Heart left ventricle (tissue), 13 donors: ENCODE data around the gene TBX2.

ENCODE experiments used
- POLR2A ChIP-seq, 2 donors: fragments of 450-650 bp; IDR thresholded peaks; one replicate each; pipeline ENCODE4 v1.6.1; 2017; ENCODE audit warnings: antibody characterized with exemption in 2 of 2, mild to moderate bottlenecking in 2 of 2, moderate library complexity in 2 of 2
- TF ChIP-seq, protein P1 (sequence below), 12 donors: fragments of 200-600 bp; sonication (generic) in 4 of 12; IDR thresholded peaks; one replicate each; pipeline versions ENCODE4 v1.5.0 to v1.8.0; 2018 to 2022; ENCODE audit warnings: antibody characterized with exemption in 12 of 12, mild to moderate bottlenecking in 5 of 12
- donor health status: ischemic (EF 13 %, LVEDD 7.1; RV severe dilation, severe dysfunction).
- donor health status: DM: no; HTN: yes; CAD: no.
- donor health status: DM: no; HTN: no; CAD: no.
- donor health status: ischemic (EF 25% LVEDD 6.9; RV normal size, moderate dysfunction).
- donor health status: ischemic (EF 25% LVEDD 5.7; RV mildly dilated, moderate dysfunction).
- donor health status: ischemic (EF 35%, LVEDD 5.7; RV mildly dilated, moderate dysfunction).
- donor health status: nonischemic (EF 11% LVEDD 7.7; RV severe dilation, severe dysfunction).
- donor health status: DM: yes; HTN: yes; CAD: no.
- donor health status: PGD.
- donor health status: ischemic (EF 29% LVEDD 5.4; RV normal size, mild dysfunction).
- donor health status: nonischemic (EF 23%, LVEDD 6.1; RV moderate dilation, normal function).

DNA sequence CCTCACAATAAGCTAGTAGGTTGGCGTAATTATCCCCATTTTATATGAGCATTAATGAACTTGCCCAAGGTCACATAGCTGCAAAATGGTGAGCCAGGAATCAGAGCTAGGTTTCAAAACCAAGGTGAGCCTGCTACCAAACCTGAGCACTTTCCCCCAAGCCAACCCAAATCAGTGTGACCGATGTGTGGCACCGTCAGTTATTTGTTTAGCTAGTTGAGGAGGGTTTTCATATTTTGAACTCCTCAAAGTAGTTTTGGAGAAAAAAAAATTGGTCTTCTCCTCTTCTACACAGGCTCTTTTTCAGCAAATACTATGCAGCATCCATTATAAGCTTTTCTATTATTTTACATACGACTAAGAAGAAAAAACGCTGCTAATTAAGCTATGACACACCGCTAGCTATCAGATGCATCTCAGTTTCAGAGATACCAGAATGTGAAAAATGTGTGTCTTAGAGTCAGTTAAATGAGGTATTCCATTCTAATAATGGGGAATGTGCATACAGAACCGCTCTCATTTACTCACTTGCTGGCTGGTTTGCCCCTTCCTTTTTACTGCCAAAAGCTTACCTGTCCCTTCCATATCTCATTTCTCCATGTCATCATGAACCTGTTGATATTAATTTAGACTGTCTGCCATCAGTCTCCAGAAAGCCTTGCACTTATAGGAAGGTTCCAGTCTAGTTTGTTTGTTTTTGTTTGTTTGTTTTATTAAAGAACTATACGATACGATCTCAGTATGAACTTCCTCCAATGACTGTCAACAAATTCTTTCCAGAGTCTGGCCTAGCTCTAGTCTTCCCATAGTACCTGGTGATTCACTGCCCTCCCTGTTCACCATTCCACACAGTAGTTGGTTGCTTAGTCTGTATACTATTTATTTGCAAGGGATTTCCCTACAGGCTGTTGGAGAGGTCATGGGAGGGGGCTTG, 50.3 kb downstream of the TBX2 start:
- TF ChIP-seq, protein P1, sequence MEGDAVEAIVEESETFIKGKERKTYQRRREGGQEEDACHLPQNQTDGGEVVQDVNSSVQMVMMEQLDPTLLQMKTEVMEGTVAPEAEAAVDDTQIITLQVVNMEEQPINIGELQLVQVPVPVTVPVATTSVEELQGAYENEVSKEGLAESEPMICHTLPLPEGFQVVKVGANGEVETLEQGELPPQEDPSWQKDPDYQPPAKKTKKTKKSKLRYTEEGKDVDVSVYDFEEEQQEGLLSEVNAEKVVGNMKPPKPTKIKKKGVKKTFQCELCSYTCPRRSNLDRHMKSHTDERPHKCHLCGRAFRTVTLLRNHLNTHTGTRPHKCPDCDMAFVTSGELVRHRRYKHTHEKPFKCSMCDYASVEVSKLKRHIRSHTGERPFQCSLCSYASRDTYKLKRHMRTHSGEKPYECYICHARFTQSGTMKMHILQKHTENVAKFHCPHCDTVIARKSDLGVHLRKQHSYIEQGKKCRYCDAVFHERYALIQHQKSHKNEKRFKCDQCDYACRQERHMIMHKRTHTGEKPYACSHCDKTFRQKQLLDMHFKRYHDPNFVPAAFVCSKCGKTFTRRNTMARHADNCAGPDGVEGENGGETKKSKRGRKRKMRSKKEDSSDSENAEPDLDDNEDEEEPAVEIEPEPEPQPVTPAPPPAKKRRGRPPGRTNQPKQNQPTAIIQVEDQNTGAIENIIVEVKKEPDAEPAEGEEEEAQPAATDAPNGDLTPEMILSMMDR (IDR thresholded peaks at IDR 0.05): no peak
- TF ChIP-seq POLR2A (IDR thresholded peaks at IDR 0.05): no peak
